Skeletal muscle tissue (tissue), 4 donors: ENCODE results near the gene ACTL6A. TPM values are rescaled to one million over a fixed set of nuclear protein-coding genes. Genes with fewer than 3 reads are reported as not detected.

Experiments used
- H3K27ac ChIP-seq: one replicate; pipeline ENCODE4 v1.7.0; 2013; ENCODE audit warnings: mild to moderate bottlenecking, low read depth, low read length, inconsistent platforms
- H3K27me3 ChIP-seq, 3 donors: one replicate each; pipeline ENCODE4 v1.7.0; 2013; ENCODE audit warnings: low read length in 3 of 3; ENCODE audit not compliant: control insufficient read depth in 3 of 3, insufficient read depth in 3 of 3
- H3K36me3 ChIP-seq, 3 donors: one replicate each; pipeline ENCODE4 v1.7.0; 2013; ENCODE audit warnings: low read length in 3 of 3; ENCODE audit not compliant: control insufficient read depth in 3 of 3, insufficient read depth in 3 of 3
- H3K4me1 ChIP-seq, 3 donors: one replicate each; pipeline ENCODE4 v1.7.0; 2013; ENCODE audit warnings: low read length in 3 of 3, mild to moderate bottlenecking in 3 of 3; ENCODE audit not compliant: control insufficient read depth in 3 of 3, insufficient read depth in 3 of 3
- H3K4me3 ChIP-seq, 3 donors: one replicate each; pipeline ENCODE4 v1.7.0; 2013; ENCODE audit warnings: low read length in 3 of 3
- H3K9ac ChIP-seq, 3 donors: one replicate each; pipeline ENCODE4 v1.7.0; 2013; ENCODE audit warnings: low read length in 3 of 3, mild to moderate bottlenecking in 3 of 3, moderate library complexity in 2 of 3, low read depth in 1 of 3
- H3K9me3 ChIP-seq, 3 donors: one replicate each; pipeline ENCODE4 v1.7.0; 2013; ENCODE audit warnings: low read length in 3 of 3; ENCODE audit not compliant: control insufficient read depth in 3 of 3
- total RNA-seq: library from RNA; depleted of rRNA; stranded (reverse); fragments of >200 nt; gene quantifications from one replicate; pipeline ENCODE4 v1.2.3, GENCODE V29; 2014
- donor health status: Osteomylitis.

ACTL6A gene
- total RNA-seq, 1 donor from 2014 or later = 40.7 TPM

GRCh38 chr3:179541596-179541995 is 21.1 kb upstream of the ACTL6A start:
- Histone ChIP-seq H3K27me3 (no peaks in the 10 kb centered on the region), H3K36me3 (no peaks in the 10 kb centered on the region), H3K4me1 (no peaks in the 10 kb centered on the region), H3K27ac (no peak overlapping the region), H3K9ac (no peak overlapping the region), H3K9me3 (no peaks in the 10 kb centered on the region), H3K4me3 (no peak overlapping the region)

- H3K9me3 ChIP-seq = no peaks in the 10 kb centered on the region
- H3K9ac ChIP-seq = no peak overlapping the region
- no peaks in the 10 kb centered on the region for H3K27me3 ChIP-seq
- no peak overlapping the region for H3K27ac ChIP-seq
- no peaks in the 10 kb centered on the region for H3K36me3 ChIP-seq
- H3K4me3 ChIP-seq = no peak overlapping the region
- H3K4me1 ChIP-seq = no peaks in the 10 kb centered on the region
Measured at GRCh38 chr3:179542375-179542774, 20.4 kb upstream of the ACTL6A start.

GRCh38 chr3:179544981-179545645 is 17.6 kb upstream of the ACTL6A start:
- H3K9me3 ChIP-seq = no peaks in the 10 kb centered on the region
- no peaks in the 10 kb centered on the region for H3K36me3 ChIP-seq
- H3K9ac ChIP-seq = no peak overlapping the region
- no peaks in the 10 kb centered on the region for H3K4me1 ChIP-seq
- H3K27me3 ChIP-seq = no peaks in the 10 kb centered on the region
- no peak overlapping the region for H3K27ac ChIP-seq
- no peak overlapping the region for H3K4me3 ChIP-seq

- Histone ChIP-seq H3K36me3 (no peaks in the 10 kb centered on the region), H3K9ac (no peak overlapping the region), H3K27me3 (no peaks in the 10 kb centered on the region), H3K27ac (no peak overlapping the region), H3K9me3 (no peaks in the 10 kb centered on the region), H3K4me1 (peaks cover 0 to 3% (median 0%) of the 10 kb centered on the region in 3 donors), H3K4me3 (no peak overlapping the region)
Measured at GRCh38 chr3:179546814-179547241, 15.9 kb upstream of the ACTL6A start.

GRCh38 chr3:179551349-179552105 is 11.2 kb upstream of the ACTL6A start:
- Histone ChIP-seq H3K27me3 (no peaks in the 10 kb centered on the region), H3K4me1 (peaks cover 0 to 3% (median 0%) of the 10 kb centered on the region in 3 donors), H3K27ac (peak overlapping the region; percentile 54), H3K36me3 (no peaks in the 10 kb centered on the region), H3K9me3 (no peaks in the 10 kb centered on the region), H3K4me3 (no peak overlapping the region), H3K9ac (no peak overlapping the region)

GRCh38 chr3:179558742-179559364 is 3.9 kb upstream of the ACTL6A start:
- H3K9ac ChIP-seq = no peak overlapping the region
- no peak overlapping the region for H3K4me3 ChIP-seq
- peaks cover 2 to 4% (median 4%) of the 10 kb centered on the region in 3 donors for H3K4me1 ChIP-seq
- H3K36me3 ChIP-seq = no peaks in the 10 kb centered on the region
- no peaks in the 10 kb centered on the region for H3K9me3 ChIP-seq
- no peaks in the 10 kb centered on the region for H3K27me3 ChIP-seq
- no peak overlapping the region for H3K27ac ChIP-seq

GRCh38 chr3:179560791-179561190 is 1.9 kb upstream of the ACTL6A start:
- Histone ChIP-seq H3K27me3 (no peaks in the 10 kb centered on the region), H3K9ac (no peak overlapping the region), H3K27ac (no peak overlapping the region), H3K9me3 (no peaks in the 10 kb centered on the region), H3K4me1 (peaks cover 5 to 7% (median 7%) of the 10 kb centered on the region in 3 donors), H3K4me3 (no peak overlapping the region), H3K36me3 (no peaks in the 10 kb centered on the region)

- peak overlapping the region; percentile 79 to 84 (median 83) for H3K9ac ChIP-seq
- no peaks in the 10 kb centered on the region for H3K27me3 ChIP-seq
- peaks cover 5 to 7% (median 7%) of the 10 kb centered on the region in 3 donors for H3K4me1 ChIP-seq
- peak overlapping the region; percentile 68 for H3K27ac ChIP-seq
- no peaks in the 10 kb centered on the region for H3K9me3 ChIP-seq
- H3K4me3 ChIP-seq = peak overlapping the region; percentile 90 to 98 (median 93)
- no peaks in the 10 kb centered on the region for H3K36me3 ChIP-seq
Measured at GRCh38 chr3:179563271-179563783, 601 bp downstream of the ACTL6A start.

- Histone ChIP-seq H3K4me1 (peaks cover 5 to 7% (median 7%) of the 10 kb centered on the region in 3 donors), H3K36me3 (peaks cover 0 to 8% (median 6%) of the 10 kb centered on the region in 3 donors), H3K9ac (peak overlapping the region in 1 of 3 donors; percentile 14), H3K4me3 (no peak overlapping the region), H3K9me3 (no peaks in the 10 kb centered on the region), H3K27me3 (no peaks in the 10 kb centered on the region), H3K27ac (no peak overlapping the region)
Measured at GRCh38 chr3:179565496-179565895, 2.8 kb downstream of the ACTL6A start.
